ENCODE measurements around the gene MAML1.

DNA sequence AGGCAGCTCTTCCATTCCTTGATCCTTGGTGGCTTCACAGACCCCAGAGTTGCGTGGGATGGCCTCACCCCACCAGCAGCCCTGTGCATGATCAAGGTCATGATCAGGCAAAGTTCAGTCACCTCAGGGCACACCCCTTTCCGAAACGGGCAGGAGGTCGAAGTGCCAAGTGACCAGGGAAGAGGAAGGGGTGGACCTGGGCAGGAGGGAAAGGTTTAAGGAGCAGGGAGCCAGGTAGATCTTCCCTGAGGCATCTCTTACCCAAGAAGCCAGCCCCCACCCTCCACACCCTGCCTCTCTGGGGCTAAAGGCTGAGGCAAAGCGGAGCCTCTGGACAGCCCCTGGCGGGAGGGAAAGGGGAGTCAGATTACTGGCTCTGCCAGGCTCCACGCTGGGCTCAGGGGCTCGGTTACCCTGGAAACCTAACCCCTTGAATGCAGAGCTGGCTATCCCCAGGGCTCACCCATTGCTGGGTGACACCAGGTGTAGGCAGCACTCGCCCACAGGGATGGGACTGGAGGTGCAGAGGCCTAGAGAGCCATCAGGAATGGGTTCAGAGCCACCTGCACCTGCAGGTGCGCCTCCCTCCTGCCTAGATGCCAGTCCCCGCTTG is 70.4 kb downstream of the MAML1 start:
- TF ChIP-seq, protein P1, sequence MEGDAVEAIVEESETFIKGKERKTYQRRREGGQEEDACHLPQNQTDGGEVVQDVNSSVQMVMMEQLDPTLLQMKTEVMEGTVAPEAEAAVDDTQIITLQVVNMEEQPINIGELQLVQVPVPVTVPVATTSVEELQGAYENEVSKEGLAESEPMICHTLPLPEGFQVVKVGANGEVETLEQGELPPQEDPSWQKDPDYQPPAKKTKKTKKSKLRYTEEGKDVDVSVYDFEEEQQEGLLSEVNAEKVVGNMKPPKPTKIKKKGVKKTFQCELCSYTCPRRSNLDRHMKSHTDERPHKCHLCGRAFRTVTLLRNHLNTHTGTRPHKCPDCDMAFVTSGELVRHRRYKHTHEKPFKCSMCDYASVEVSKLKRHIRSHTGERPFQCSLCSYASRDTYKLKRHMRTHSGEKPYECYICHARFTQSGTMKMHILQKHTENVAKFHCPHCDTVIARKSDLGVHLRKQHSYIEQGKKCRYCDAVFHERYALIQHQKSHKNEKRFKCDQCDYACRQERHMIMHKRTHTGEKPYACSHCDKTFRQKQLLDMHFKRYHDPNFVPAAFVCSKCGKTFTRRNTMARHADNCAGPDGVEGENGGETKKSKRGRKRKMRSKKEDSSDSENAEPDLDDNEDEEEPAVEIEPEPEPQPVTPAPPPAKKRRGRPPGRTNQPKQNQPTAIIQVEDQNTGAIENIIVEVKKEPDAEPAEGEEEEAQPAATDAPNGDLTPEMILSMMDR (conservative IDR thresholded peaks at IDR 0.05) = no peak
- no peak for TF ChIP-seq EZH2 (IDR thresholded peaks at IDR 0.05; ENCODE audit: low read depth)

All from PC-9 (cell line).